HepG2 (cell line): ENCODE measurements around the gene WDR54. TPM values are rescaled to one million over a fixed set of nuclear protein-coding genes. Genes with fewer than 3 reads are reported as not detected.
A peak's percentile ranks its signal among the peaks of the same experiment; 100 is the strongest.

Experiments
- AGO2 ChIP-seq: fragments of 200-400 bp; formaldehyde crosslinking; optimal IDR thresholded peaks from 2 replicates; pipeline ENCODE3; 2017; ENCODE audit warnings: mild to moderate bottlenecking, low read depth, low read length, moderate library complexity
- HMGA1 ChIP-seq: sonication (generic); formaldehyde crosslinking; conservative IDR thresholded peaks from 2 replicates; pipeline ENCODE4 v1.4.0; 2020; ENCODE audit warnings: missing genetic modification reagents
- HOXA5 ChIP-seq: sonication (generic); formaldehyde crosslinking; IDR thresholded peaks from 2 replicates; pipeline ENCODE4 v1.4.0; 2020; ENCODE audit warnings: missing genetic modification reagents
- MEF2D ChIP-seq: sonication (generic); formaldehyde crosslinking; IDR thresholded peaks from 2 replicates; pipeline ENCODE4 v1.5.1; 2020; ENCODE audit warnings: mild to moderate bottlenecking, missing genetic modification reagents
- NFE2L1 ChIP-seq: sonication (generic); formaldehyde crosslinking; IDR thresholded peaks from 2 replicates; pipeline ENCODE4 v1.4.0; 2020; ENCODE audit warnings: missing genetic modification reagents, mild to moderate bottlenecking, borderline replicate concordance
- NR2F1 ChIP-seq, 2 experiments: fragments of 450-650 bp in 1 of 2; formaldehyde crosslinking in 1 of 2; IDR thresholded peaks; 2 replicates each; pipeline versions ENCODE4 v1.5.0 to v1.6.1; 2016 to 2020; ENCODE audit warnings: mild to moderate bottlenecking in 1 of 2, missing compliant biosample characterization in 1 of 2, missing genetic modification reagents in 1 of 2, moderate library complexity in 1 of 2
- NR2F6 ChIP-seq, 2 experiments: IDR thresholded peaks; 2 replicates each; pipeline ENCODE4 v1.6.1; 2016; ENCODE audit warnings: antibody characterized with exemption in 1 of 2, mild to moderate bottlenecking in 1 of 2
- ONECUT2 ChIP-seq: sonication (generic); formaldehyde crosslinking; IDR thresholded peaks from 2 replicates; pipeline ENCODE4 v1.4.0; 2020; ENCODE audit warnings: missing genetic modification reagents
- RARG ChIP-seq: sonication (generic); formaldehyde crosslinking; IDR thresholded peaks from 2 replicates; pipeline ENCODE4 v1.4.0; 2020; ENCODE audit warnings: low read depth, mild to moderate bottlenecking, missing genetic modification reagents
- SAP130 ChIP-seq: IDR thresholded peaks from 2 replicates; pipeline ENCODE4 v1.6.1; 2016; ENCODE audit warnings: low read depth
- TBL1XR1 ChIP-seq: fragments of 150-350 bp; IDR thresholded peaks from 2 replicates; pipeline ENCODE4 v1.6.1; 2014; ENCODE audit warnings: borderline replicate concordance, low read length; ENCODE audit not compliant: partially characterized antibody
- TMF1 ChIP-seq: sonication (generic); formaldehyde crosslinking; IDR thresholded peaks from 2 replicates; pipeline ENCODE4 v1.8.1; 2022; ENCODE audit warnings: low read depth, missing genetic modification reagents
- ZBTB38 ChIP-seq: sonication (generic); formaldehyde crosslinking; IDR thresholded peaks from 2 replicates; pipeline ENCODE4 v1.5.1; 2020; ENCODE audit warnings: mild to moderate bottlenecking, missing genetic modification reagents
- ZFP90 ChIP-seq: sonication (generic); formaldehyde crosslinking; IDR thresholded peaks from 2 replicates; pipeline ENCODE4 v1.8.0; 2022; ENCODE audit warnings: missing genetic modification reagents, mild to moderate bottlenecking, inconsistent platforms, borderline replicate concordance
- ZNF160 ChIP-seq: sonication (generic); formaldehyde crosslinking; IDR thresholded peaks from 2 replicates; pipeline ENCODE4 v1.8.0; 2022; ENCODE audit warnings: mild to moderate bottlenecking, inconsistent platforms, missing genetic modification reagents
- ZNF292 ChIP-seq: sonication (generic); formaldehyde crosslinking; IDR thresholded peaks from 2 replicates; pipeline ENCODE4 v1.8.1; 2022; ENCODE audit warnings: mild to moderate bottlenecking, low read depth, missing genetic modification reagents, borderline replicate concordance
- ZNF337 ChIP-seq: sonication (generic); formaldehyde crosslinking; IDR thresholded peaks from 2 replicates; pipeline ENCODE4 v1.5.1; 2020; ENCODE audit warnings: missing genetic modification reagents, low read depth, mild to moderate bottlenecking, borderline replicate concordance
- ZNF562 ChIP-seq: sonication (generic); formaldehyde crosslinking; IDR thresholded peaks from 2 replicates; pipeline ENCODE4 v1.8.0; 2022; ENCODE audit warnings: missing genetic modification reagents, borderline replicate concordance
- ZNF644 ChIP-seq: IDR thresholded peaks from 2 replicates; pipeline ENCODE4 v1.6.1; 2016; ENCODE audit warnings: low read depth
- ZNF781 ChIP-seq: sonication (generic); formaldehyde crosslinking; IDR thresholded peaks from 2 replicates; pipeline ENCODE4 v1.5.1; 2020; ENCODE audit warnings: borderline replicate concordance, mild to moderate bottlenecking, missing genetic modification reagents; ENCODE audit errors: not compliant biosample characterization
- ZNF883 ChIP-seq: sonication (generic); formaldehyde crosslinking; IDR thresholded peaks from 2 replicates; pipeline ENCODE4 v1.5.1; 2020; ENCODE audit warnings: mild to moderate bottlenecking, missing genetic modification reagents; ENCODE audit errors: not compliant biosample characterization
- ZSCAN20 ChIP-seq: sonication (generic); formaldehyde crosslinking; IDR thresholded peaks from 2 replicates; pipeline ENCODE4 v1.4.0; 2020; ENCODE audit warnings: missing genetic modification reagents, mild to moderate bottlenecking, borderline replicate concordance
- ZSCAN29 ChIP-seq: sonication (generic); formaldehyde crosslinking; conservative IDR thresholded peaks from 2 replicates; pipeline ENCODE4 v1.4.0; 2020; ENCODE audit warnings: mild to moderate bottlenecking, missing genetic modification reagents
- polyA plus RNA-seq, 8 experiments: library from polyadenylated mRNA; depleted of rRNA in 3 of 8; stranded (reverse) in 7 of 8; unstranded in 1 of 8; fragments of >200 nt; fragmentation: Illumina TruSeq in 4 of 8; extraction: Trizol in 4 of 8; gene quantifications; 2 replicates each; pipeline versions ENCODE4 v1.2.1 to v1.2.3, GENCODE V29; 2011 to 2016; ENCODE audit warnings: low read depth in 4 of 8, missing spikeins in 1 of 8, mixed read lengths in 1 of 8; ENCODE audit not compliant: insufficient read depth in 1 of 8
- total RNA-seq, 5 experiments: library from RNA; depleted of rRNA; stranded (reverse); fragments of >200 nt; fragmentation: Illumina TruSeq; extraction: Trizol; gene quantifications; 2 replicates each; pipeline ENCODE4 v1.2.3, GENCODE V29; 2016; ENCODE audit warnings: low read depth in 1 of 5
- TF ChIP-seq, protein P1 (sequence below): IDR thresholded peaks from 2 replicates; pipeline ENCODE4 v1.6.1; 2016; ENCODE audit warnings: missing compliant biosample characterization, missing genetic modification reagents, borderline replicate concordance
- TF ChIP-seq, protein P2 (sequence below): sonication (generic); formaldehyde crosslinking; IDR thresholded peaks from 2 replicates; pipeline ENCODE4 v1.5.0; 2020; ENCODE audit warnings: missing genetic modification reagents
- TF ChIP-seq, protein P3 (sequence below): sonication (generic); formaldehyde crosslinking; IDR thresholded peaks from 2 replicates; pipeline ENCODE4 v1.5.0; 2020; ENCODE audit warnings: missing genetic modification reagents

WDR54 gene
- total and polyA plus RNA-seq, 2 of the 13 experiments (the other 11 are each of a cell fraction or from before 2014, with no cell fraction given), result 2.0 to 17.3 TPM

DNA sequence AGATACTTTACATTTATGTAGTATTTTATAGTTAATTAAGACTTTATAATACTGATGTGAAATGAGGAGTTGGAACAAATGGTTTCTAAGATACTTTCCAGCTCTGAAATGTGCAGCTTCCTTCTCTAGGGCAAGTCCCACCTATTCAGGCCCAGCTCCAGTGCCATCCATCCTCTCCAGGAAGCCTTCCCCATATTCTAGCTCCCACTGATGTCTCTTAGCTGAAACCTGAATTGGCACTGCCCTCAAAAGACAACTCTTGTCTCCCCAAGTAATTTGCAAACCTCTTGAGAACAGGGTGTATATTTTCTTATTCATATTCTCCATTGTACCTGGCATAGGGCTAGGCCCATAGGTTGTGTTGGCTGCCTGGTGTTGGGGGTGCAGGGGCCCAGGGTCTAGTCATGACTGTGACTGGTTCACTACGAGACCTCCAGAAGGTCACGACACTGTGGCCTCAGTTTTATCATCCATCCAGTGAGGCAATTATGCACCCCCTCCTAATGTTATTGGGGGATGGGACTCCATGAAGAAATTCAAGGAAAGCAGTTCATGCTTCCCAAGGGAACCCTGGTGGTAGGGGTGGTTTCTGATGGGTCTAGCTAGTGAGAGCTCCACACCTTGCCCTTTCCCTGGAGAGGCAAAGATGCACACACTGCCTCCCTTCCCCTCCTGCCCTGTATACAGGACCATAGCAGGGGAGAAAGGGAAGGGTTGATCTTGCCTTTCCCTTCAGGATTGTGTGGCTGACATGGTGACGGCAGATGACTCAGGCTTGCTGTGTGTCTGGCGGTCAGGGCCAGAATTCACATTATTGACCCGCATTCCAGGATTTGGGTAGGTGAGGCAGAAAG lies 2.8 kb downstream of the WDR54 start (continued):
- TF ChIP-seq ZNF883 (CRISPR knock-in tag), result peak; percentile 6
- TF ChIP-seq ZFP90, result no peak
- TF ChIP-seq ZBTB38 (CRISPR knock-in tag), result peak; percentile 60; the same call in 1 of the 2 replicates
- TF ChIP-seq NFE2L1, result no peak
- 0 out of 2 replicates have a peak, but pooled peaks have one; percentile 11 for TF ChIP-seq TMF1 (CRISPR knock-in tag)
- TF ChIP-seq HMGA1 (CRISPR knock-in tag), result no peak
- TF ChIP-seq ZNF337 (CRISPR knock-in tag), result no peak
- TF ChIP-seq TBL1XR1, result no peak
- no peak for TF ChIP-seq ZNF644 (CRISPR knock-in tag)
- no peak; the same call in 1 of the 2 replicates for TF ChIP-seq MEF2D (CRISPR knock-in tag)
- no peak for TF ChIP-seq ZNF781
- no peak for TF ChIP-seq ONECUT2 (CRISPR knock-in tag)
- TF ChIP-seq, protein P1, sequence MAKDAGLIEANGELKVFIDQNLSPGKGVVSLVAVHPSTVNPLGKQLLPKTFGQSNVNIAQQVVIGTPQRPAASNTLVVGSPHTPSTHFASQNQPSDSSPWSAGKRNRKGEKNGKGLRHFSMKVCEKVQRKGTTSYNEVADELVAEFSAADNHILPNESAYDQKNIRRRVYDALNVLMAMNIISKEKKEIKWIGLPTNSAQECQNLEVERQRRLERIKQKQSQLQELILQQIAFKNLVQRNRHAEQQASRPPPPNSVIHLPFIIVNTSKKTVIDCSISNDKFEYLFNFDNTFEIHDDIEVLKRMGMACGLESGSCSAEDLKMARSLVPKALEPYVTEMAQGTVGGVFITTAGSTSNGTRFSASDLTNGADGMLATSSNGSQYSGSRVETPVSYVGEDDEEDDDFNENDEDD (CRISPR knock-in tag), result no peak
- no peak for TF ChIP-seq SAP130
- TF ChIP-seq RARG (CRISPR knock-in tag), result no peak
- no peak for TF ChIP-seq ZSCAN20 (CRISPR knock-in tag)
- TF ChIP-seq ZNF562 (CRISPR knock-in tag), result no peak
- TF ChIP-seq NR2F6 (IDR thresholded peaks at IDR 0.05), result peak; percentile 36; the same call in 1 of the 2 replicates
- 0 out of 2 replicates have a peak, but pooled peaks have one; percentile 8 for TF ChIP-seq NR2F6 (CRISPR knock-in tag; IDR thresholded peaks at IDR 0.05)
- TF ChIP-seq ZSCAN29 (CRISPR knock-in tag), result no peak
- TF ChIP-seq AGO2, result peak; percentile 50
- TF ChIP-seq ZNF160 (CRISPR knock-in tag), result no peak
- TF ChIP-seq ZNF292, result no peak
- TF ChIP-seq, protein P2, sequence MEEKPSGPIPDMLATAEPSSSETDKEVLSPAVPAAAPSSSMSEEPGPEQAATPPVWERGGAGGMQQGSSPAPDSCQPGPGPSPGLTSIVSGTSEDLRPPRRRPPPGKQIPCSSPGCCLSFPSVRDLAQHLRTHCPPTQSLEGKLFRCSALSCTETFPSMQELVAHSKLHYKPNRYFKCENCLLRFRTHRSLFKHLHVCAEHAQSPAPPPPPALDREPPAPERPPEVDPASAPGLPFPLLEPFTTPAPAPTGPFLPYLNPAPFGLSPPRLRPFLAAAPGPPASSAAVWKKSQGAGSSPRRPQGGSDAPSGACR (CRISPR knock-in tag), result no peak
- TF ChIP-seq, protein P3, sequence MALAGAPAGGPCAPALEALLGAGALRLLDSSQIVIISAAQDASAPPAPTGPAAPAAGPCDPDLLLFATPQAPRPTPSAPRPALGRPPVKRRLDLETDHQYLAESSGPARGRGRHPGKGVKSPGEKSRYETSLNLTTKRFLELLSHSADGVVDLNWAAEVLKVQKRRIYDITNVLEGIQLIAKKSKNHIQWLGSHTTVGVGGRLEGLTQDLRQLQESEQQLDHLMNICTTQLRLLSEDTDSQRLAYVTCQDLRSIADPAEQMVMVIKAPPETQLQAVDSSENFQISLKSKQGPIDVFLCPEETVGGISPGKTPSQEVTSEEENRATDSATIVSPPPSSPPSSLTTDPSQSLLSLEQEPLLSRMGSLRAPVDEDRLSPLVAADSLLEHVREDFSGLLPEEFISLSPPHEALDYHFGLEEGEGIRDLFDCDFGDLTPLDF (CRISPR knock-in tag), result no peak
- 0 out of 2 replicates have a peak, but pooled peaks have one; percentile 59 for TF ChIP-seq HOXA5 (CRISPR knock-in tag)
- 0 out of 4 replicates have a peak, but pooled peaks of 1 of the 2 experiments have one; percentile 14 for TF ChIP-seq NR2F1 (CRISPR knock-in tag; IDR thresholded peaks at IDR 0.05)
